Heart left ventricle (tissue), 13 donors: ENCODE results near the gene ETV5.

Source experiments
- POLR2A ChIP-seq, 2 donors: fragments of 450-650 bp; IDR thresholded peaks; one replicate each; pipeline ENCODE4 v1.6.1; 2017; ENCODE audit warnings: antibody characterized with exemption in 2 of 2, mild to moderate bottlenecking in 2 of 2, moderate library complexity in 2 of 2
- TF ChIP-seq, protein P1 (sequence below), 12 donors: fragments of 200-600 bp; sonication (generic) in 4 of 12; IDR thresholded peaks; one replicate each; pipeline versions ENCODE4 v1.5.0 to v1.8.0; 2018 to 2022; ENCODE audit warnings: antibody characterized with exemption in 12 of 12, mild to moderate bottlenecking in 5 of 12
- donor health status: ischemic (EF 13 %, LVEDD 7.1; RV severe dilation, severe dysfunction).
- donor health status: DM: no; HTN: yes; CAD: no.
- donor health status: DM: no; HTN: no; CAD: no.
- donor health status: ischemic (EF 25% LVEDD 6.9; RV normal size, moderate dysfunction).
- donor health status: ischemic (EF 25% LVEDD 5.7; RV mildly dilated, moderate dysfunction).
- donor health status: ischemic (EF 35%, LVEDD 5.7; RV mildly dilated, moderate dysfunction).
- donor health status: nonischemic (EF 11% LVEDD 7.7; RV severe dilation, severe dysfunction).
- donor health status: DM: yes; HTN: yes; CAD: no.
- donor health status: PGD.
- donor health status: ischemic (EF 29% LVEDD 5.4; RV normal size, mild dysfunction).
- donor health status: nonischemic (EF 23%, LVEDD 6.1; RV moderate dilation, normal function).

DNA sequence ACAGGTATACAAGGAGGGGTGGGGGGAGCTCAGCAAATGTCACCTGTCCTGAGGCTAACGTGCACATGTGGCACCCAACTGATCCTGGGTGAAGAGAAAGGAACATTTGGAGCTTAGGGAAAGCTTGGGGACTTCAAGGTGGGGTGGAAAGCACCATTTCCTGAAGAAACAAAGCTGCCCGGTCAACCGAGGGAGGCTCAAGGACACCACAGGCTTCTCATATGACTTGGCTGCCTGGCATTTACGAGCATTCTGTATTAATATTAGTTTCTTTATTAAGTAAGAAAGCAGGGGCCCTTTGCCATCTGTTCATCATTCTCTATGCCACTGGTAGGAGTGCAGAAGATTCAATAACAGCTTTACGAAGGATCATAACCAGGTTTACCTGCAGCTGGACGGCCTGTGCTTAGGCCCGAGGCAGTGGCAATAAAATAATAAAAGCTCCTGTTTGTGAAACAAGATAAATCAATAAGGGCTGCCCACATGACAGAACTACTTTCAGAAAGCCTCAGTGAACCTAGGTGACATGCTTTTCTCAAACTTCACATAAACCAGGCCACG is 54.0 kb downstream of the ETV5 start:
- no peak for TF ChIP-seq POLR2A (IDR thresholded peaks at IDR 0.05)
- TF ChIP-seq, protein P1, sequence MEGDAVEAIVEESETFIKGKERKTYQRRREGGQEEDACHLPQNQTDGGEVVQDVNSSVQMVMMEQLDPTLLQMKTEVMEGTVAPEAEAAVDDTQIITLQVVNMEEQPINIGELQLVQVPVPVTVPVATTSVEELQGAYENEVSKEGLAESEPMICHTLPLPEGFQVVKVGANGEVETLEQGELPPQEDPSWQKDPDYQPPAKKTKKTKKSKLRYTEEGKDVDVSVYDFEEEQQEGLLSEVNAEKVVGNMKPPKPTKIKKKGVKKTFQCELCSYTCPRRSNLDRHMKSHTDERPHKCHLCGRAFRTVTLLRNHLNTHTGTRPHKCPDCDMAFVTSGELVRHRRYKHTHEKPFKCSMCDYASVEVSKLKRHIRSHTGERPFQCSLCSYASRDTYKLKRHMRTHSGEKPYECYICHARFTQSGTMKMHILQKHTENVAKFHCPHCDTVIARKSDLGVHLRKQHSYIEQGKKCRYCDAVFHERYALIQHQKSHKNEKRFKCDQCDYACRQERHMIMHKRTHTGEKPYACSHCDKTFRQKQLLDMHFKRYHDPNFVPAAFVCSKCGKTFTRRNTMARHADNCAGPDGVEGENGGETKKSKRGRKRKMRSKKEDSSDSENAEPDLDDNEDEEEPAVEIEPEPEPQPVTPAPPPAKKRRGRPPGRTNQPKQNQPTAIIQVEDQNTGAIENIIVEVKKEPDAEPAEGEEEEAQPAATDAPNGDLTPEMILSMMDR (IDR thresholded peaks at IDR 0.05), result no peak
